ENCODE measurements around the gene KRTAP10-2.
"Not testable (repeated sequence)": the region's sequence is repeated elsewhere in the genome, so short reads cannot be mapped to it uniquely, and the experiment has no call there.

The KRTAP10-2 gene

DNA sequence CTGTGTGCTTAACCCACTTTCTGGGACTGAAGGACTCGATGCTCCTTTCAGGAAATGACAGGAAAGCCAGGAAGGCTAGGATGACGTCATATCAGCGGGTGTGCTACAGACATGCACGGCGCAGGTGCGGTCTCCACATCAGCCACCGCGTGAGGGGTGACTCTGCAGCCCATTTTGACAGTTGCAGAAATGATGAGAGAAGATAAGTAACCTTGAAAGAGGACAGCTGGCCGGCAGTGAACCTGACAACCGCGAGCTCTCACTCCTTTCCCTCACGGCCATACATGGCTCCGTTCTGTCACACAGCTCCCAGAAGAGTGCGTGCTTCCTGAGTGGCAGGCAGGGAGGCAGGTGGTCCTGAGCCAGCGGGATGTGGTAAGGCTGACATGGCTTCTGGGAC is 30.8 kb upstream of the KRTAP10-2 start:
- DNase-seq, result no peak

DNA sequence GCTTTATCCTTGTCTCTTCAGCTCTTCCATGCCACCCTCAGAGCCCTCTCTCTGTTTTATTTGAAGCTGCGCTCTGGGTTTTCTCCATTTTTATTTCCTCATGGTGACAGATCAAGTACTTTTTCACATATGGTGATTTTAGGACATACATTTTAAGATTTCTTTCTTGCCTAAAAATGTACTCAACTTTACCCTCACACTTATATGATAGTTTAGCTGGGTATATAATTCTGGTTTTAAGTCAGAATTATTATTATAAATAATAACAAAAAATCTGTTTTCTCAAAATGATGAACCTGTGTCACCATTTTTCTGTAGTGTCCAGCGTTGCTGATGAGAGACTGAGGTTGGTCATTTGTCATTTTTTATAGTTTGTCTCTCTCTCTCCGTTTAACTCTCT is 29.9 kb upstream of the KRTAP10-2 start:
- DNase-seq, result no peak

DNA sequence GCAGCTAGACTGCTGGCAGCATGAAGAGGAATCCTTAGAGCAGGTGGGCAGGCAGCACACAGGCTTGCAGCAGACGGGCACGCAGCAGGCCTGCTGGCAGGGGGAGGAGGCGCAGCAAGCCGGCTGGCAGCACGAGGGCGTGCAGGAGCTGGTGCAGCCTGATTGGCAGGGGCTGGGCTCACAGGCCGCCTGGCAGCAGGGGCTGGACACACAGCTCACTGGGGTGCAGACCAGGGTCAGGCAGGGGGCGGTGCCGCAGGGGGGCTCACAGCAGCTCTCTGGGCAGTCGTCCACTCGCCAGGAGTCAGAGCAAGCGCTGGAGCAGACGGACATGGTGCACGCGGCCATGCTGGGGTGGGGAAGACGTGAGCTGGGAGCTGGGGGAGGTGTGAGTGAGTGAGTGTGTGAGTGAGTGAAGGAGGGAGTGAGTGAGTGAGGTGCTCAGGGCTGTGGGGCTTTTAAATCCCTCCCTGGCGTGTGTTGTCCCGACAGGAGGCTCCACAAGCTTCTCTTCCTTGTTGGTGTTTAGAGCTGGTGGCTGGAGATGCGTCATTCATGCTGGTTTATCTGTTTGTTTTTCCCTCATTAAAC is 29.0 kb upstream of the KRTAP10-2 start, which contains the start of gene KRTAP10-5:
KRTAP10-5 (minus strand) TSS at position 374 of the 591 bp plus-strand sequence; CDS start at position 348, 26 bp downstream.
- not testable (repeated sequence) for DNase-seq

DNA sequence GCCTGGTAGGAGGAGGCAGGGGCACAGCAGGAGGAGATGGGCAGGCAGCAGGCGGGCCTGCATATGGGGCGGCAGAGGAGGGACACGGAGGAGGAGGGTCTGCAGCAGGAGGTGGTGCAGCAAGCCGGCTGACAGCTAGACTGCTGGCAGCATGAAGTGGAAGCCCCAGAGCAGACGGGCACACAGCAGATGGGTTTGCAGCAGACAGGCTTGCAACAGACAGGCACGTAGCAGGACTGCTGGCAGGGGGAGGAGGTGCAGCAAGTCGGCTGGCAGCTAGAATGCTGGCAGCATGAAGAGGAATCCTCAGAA is 28.5 kb upstream of the KRTAP10-2 start:
- no peak for DNase-seq

DNA sequence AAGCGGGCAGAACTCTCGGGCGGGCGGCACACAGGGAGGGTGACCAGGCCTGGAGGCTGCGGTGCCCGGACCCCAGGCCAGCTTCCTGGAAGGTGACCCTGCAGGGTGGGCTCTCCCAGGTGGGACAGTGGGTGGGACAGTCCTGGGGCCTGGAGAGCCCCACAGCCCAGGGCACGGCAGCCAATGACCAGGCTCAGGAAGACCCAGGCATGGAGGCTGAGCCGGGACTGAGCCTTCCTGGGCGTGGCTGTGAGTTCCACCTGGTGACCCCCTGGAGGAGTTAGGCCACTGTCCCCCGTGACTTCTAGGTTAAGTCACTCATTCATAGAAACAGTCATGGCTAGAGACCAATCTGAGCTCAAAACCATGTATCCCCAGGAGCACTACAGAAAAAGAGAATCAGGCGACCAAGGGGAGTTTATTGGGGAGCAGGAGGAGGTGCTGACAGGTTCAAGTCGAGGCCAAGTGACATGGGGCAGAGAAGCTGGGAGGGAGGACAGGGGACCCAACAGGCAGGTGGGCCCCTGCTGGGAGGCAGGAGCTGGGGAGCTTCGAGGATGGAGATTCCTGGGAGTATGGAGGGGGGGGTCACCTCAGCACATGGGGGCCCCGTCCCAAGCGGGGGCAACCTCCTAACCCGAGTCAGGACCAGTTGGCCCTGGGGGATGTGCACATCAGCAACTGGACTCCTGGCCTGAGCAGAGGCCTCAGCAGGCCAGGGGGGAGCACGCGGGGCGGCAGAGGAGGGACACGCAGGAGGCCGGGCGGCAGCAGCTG is 27.9 kb upstream of the KRTAP10-2 start:
- DNase-seq, result no peak

DNA sequence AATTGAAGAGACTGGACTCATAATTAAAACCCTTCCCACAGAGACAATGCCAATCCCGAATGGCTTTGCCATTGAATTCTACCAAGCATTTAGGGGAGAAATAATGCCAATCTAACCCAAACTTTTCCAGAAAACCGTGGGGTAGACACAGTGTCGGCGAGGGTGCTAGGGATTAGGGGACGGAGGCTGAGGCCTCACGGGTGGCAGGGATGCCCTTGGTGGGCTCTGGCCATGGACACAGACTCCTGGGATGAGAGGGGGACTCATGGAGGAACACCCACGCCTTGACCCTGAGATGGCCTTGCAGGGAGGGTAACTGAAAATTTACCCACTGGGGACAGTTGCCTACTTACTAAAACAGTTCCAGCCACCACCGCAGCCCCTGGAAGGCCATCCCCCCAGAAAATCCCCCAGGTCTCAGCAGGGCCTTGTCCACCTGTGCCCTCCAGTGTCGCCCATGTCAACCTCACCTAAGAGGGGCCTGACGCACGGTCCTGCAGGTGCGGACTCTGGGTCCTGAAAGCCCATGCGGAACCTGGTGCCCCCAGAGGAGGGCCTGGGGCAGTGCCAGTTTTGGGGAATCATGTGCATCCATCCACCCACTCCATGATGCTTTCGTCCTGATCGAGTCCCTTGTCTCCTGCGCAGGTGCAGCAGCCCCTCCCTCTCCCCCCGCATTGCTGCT is 27.2 kb upstream of the KRTAP10-2 start:
- DNase-seq, result no peak

DNA sequence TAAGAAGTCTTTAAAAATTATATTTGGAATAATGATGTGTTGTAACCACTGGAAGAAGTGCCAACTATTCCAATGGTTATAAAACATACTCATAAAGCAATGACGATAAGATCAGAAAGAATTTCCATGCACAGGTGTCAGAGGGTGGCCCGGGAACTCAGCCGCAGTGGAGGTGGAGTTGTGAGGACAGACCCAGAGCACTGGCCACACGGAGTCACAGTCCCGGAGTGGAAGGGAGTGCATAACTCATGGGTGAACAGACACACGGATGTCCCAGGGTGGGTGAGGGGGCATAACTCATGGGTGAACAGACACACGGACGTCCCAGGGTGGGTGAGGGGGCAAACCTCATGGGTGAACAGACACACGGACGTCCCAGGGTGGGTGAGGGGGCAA is 24.7 kb upstream of the KRTAP10-2 start:
- DNase-seq, result no peak

DNA sequence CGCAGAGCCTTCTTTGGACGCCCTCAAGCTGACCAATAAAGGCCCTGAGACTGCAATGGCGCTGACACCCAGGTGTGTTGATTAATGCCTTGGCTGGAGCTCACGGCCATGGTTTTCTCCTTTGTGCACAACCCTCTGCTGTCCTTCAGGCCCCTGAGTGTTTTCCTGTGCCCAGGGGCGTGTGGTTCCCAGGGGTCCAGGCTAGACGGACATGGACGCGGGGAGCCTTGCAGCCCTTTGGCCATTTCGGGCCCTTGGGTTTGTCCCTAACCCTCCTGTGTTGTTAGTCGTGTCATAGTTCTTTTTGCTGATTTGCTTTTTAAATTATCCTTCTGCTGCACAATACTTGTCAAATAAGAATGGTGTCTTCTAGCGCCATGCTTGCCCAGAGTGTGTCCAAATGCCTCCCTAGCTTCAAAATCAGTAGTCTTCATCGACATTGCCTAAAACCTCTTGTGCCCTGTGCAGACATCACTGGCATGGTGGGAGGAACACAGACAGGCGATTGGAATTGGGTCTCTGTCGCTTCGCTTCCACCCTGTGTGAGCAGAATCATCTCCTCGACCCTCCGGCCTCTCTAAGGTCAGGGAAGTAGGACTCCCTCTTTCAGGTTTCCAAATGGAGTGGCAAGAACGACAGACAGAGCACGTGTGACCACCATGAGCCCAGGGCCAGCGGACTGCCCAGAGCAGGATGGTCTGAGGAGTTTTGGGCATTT is 24.2 kb upstream of the KRTAP10-2 start:
- DNase-seq, result no peak

DNA sequence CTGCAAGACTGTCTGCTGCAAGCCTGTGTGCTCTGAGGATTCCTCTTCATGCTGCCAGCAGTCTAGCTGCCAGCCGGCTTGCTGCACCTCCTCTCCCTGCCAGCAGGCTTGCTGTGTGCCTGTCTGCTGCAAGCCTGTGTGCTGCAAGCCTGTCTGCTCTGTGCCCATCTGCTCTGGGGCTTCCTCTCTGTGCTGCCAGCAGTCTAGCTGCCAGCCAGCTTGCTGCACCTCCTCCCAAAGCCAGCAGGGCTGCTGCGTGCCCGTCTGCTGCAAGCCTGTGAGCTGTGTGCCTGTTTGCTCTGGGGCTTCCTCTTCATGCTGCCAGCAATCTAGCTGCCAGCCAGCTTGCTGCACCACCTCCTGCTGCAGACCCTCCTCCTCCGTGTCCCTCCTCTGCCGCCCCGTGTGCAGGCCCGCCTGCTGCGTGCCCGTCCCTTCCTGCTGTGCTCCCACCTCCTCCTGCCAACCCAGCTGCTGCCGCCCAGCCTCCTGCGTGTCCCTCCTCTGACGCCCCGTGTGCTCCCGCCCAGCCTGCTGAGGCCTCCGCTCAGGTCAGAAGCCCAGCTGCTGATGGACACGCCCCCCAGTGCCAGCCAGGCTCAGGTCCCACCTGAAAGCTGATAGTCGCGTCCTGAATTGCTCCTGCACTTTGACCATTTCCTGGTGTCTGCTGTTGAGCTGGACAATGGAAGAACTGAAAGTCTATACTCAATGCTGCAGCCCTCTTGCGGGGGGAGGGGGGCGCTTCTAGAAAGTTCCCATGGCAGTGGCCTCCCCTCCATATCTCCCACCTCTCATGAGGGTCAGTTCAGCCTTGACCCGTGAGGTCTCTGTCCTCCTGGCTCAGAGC is 23.4 kb upstream of the KRTAP10-2 start:
- DNase-seq, result no peak

DNA sequence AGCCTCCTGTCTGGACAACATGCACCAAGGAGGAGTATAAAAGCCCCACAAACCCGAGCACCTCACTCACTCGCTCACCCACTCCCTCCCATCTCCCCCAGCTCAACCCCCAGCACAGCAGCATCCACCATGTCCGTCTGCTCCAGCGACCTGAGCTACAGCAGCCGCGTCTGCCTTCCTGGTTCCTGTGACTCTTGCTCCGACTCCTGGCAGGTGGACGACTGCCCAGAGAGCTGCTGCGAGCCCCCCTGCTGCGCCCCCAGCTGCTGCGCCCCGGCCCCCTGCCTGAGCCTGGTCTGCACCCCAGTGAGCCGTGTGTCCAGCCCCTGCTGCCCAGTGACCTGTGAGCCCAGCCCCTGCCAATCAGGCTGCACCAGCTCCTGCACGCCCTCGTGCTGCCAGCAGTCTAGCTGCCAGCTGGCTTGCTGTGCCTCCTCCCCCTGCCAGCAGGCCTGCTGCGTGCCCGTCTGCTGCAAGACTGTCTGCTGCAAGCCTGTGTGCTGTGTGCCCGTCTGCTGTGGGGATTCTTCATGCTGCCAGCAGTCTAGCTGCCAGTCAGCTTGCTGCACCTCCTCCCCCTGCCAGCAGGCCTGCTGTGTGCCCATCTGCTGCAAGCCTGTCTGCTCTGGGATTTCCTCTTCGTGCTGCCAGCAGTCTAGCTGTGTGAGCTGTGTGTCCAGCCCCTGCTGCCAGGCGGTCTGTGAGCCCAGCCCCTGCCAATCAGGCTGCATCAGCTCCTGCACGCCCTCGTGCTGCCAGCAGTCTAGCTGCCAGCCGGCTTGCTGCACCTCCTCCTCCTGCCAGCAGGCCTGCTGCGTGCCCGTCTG is 22.5 kb upstream of the KRTAP10-2 start, which contains the start of gene KRTAP10-4:
KRTAP10-4 (plus strand) TSS at position 100 of the 827 bp plus-strand sequence; CDS start at position 130, 30 bp downstream.
- DNase-seq, result not testable (repeated sequence)

DNA sequence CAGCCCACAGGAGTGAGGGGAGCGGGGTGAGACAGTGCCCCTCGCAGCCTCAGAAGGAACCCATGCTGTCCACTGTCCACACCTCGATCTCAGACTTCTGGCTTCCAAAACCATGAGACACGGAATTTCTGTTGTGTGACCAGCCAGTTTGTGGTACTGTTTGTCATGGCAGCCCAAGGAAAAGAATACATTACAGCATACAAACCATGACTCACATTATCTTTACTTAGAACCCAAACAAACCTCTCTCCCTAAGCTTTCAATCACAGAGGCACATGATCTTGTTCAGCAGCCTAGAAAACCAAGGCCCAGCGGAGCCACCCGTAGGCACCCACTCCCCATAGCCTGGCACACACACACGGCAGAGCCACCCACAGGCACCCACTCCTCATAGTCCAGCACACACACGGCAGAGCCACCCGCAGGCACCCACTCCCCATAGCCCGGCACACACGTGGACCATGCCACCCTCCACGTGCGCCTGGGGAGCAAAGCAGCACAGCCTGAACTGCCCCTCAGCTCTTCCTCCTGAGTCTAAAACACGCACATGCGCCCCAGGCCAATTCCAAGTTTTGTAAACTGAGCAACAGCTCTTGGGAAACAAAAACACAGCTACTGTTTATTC is 21.8 kb upstream of the KRTAP10-2 start:
- no peak for DNase-seq

DNA sequence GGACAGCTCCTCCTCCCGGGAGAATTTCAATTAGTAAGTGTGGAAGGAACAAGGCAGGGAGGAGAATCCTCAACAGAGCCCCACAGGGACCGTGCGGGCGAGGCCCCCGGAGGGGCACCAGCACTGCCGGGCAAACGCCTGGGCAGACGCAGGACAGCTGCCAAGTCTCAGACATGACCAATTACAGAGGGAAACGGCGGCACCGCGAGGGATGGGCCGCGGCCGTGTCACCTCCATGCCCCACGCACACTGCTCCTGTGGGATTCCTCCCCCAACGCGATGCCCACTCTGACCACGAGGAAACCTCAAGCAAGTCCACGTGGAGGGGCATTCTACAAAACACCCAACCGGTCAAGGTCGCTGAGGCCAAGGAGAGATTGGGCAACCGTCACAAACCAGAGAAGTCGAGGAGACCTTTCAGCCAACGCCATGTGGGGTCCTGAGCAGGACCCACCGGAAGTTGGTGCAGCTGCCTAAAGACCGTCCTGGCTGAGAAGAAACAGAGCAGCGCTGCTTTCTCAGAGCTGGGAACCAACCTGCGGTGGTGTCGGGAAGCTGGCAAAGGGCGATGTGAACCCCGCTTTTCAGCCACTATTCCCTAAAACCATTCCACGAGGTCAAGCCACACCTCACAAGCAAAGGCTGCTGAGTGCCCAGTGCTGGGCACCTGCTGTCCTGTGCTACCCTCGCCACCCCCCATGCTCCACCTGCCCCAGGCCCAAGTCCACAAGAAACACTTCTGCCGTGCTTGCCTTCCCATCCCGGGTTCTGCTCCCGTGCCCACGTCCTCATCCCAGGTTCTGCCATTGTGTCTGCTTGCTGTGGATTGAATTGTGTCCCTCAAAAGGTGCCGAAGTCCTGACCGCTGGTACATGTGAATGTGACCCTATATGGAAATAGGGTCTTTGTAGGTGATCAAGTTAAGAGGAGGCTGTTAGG is 20.8 kb upstream of the KRTAP10-2 start:
- no peak for DNase-seq

DNA sequence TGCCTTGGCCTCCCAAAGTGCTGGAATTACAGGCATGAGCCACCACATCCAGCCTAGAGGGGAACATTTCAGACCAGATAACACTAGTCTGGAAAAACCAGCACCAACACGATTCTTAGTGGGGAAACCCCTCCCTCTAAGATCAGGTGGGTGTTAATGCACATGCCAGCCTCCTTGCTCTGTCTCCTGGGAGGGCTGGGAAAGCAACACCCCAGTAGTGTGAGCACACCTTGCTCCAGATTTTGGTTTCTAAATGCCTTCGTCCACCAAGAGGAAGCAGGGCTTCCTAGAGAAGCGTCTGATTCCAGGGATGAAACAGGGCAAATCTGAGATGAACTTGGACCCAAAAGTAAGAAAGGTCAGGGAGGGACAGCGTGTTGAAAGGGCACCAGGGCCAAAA is 20.0 kb upstream of the KRTAP10-2 start:
- DNase-seq, result no peak

DNA sequence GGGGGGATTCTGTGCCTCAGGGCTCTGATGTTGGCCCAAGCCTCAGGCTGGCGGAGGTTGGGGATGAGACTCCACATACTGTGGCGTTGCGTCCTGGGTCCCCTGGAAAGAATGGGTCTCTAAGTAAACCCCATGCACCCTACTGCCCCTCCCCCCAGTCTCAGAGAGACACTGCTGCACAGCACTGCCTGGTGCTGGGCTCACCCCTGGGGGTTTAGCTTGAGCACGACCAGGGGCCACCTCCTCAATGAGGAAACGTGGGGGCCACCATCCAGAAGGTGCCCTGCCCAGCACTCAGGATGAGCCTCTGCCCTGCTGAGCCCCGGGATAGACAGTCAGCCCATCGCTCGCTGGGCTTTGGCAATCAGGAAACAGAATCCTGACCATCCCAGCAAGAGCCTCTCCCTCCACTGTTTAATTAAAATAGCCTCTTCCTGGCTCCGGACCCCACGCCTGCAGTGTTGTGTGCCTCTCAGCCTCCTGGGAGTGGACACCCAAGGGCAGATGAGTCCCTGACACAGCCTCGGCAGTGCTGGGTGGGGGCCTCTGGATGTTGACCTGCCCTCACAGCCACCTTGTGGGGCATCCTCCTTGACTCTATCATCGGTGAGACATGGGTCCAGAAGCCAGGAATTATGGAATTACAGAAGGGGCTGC is 18.7 kb upstream of the KRTAP10-2 start:
- DNase-seq, result no peak

DNA sequence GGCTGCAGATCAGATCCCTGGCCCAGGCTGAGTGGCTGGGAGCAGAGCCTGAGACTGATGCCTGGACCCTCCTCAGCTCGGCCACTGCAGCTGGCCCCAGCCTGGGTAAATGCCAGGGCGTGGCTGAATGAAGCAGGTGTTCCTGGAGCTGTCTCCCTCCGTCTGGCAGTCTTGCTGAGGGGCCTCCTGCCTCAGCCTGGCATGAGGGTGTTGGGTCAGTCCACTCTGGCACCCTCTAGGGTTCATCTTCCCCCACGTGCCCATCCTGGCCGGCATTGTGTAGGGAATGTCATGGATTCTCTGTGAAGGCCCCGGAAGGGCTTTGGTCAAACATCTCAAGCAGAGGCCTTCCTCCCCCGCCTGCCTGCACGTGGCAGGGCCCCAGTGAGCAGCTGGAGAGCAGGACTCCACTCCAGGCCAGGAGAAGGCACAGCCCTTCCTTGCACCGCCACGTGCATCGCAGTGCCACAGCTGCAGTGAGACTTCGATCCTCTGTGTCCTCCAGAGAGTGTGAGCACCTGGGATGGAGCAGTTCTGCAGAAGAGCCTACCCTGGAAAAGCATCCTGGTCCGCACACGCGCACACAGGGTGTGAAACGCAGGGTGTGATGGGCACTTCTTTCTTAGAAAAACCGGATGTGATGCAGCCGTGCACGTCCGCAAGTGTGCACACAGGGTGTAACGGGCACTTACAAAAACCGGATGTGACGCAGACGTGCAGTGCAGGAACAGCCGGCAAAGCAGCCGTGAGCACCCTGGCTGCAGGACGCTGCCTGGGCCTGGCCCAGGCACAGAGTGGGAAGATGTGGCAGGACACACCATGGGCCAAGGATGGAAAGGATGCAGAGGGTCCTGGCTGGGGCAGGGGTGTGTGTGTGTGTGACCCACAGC is 17.6 kb upstream of the KRTAP10-2 start:
- no peak for DNase-seq

DNA sequence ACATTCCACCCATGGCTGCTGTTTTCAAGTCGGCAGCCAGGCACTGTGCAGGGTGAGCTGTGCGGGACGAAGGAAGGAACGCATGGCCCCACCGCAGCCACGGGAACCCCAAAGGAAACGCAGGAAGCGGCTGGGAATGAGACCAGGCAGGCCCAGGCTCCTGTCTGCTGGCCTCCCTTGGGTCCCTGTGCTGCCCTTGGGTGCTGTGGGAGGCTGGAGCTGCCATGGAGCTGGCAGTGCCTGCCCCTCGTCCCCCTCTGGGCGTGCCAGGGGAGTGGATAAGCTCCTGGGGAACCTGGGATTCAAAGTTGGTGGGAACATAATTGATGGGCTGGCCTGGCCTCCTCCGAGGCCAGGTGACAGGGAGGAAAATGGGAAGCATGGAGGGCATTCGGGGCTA is 17.0 kb upstream of the KRTAP10-2 start:
- no peak for DNase-seq

DNA sequence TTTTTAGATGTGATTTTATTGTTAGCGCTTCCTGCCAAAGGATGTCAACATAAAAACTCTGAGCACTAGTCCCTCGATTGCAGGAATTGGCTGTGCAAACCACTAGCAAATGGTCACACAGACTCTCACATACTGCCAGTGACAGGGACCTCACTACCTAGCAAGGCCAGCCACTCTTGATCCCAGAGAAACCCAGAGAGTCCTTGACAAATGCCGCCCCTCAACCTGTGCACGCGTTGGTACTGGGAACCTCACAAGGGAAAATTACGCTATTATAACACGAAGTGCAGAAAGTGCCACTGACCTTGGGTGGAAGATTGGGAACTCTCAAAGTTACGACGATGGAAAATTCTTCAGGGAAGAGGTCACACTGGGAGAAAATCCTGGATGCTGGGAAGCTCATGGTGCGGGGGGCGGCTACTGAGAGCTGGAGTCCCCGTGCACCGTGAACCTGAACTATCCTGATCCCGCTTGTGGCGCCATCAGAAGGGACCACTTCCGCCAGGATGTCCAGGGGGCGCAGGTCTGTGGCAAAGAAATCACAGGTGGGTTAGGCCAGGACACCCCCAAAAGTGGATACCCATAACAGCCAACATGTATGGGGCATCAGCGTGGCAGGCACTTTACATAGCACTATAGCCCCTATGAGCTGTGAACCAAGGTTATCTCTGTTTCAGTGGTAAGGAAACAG is 16.3 kb upstream of the KRTAP10-2 start:
- no peak for DNase-seq

DNA sequence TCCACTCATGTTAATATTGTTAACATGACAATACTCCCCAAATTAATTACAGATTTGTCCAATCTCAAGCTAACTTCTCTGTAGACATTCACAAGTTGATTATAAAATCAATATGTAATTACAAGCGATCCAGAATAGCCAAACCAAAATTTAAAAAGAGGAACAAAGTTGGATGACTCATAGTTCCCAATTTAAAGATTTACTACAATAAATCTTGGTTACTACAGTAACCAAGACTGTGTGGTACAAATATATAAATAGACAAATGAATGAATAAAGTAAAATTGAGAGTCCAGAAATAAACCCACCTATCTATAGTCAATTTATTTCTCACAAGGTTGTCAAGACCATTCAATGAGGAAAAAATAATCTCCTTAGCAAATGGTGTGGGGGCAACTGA is 15.1 kb upstream of the KRTAP10-2 start:
- DNase-seq, result no peak

Measured in NCI-H2081 treated with DMSO at 0.1 percent for 48 hours (cell line).